ENCODE data around the gene CETP.
"Not testable (repeated sequence)": the region's sequence is repeated elsewhere in the genome, so short reads cannot be mapped to it uniquely, and the experiment has no call there.

The CETP gene

DNA sequence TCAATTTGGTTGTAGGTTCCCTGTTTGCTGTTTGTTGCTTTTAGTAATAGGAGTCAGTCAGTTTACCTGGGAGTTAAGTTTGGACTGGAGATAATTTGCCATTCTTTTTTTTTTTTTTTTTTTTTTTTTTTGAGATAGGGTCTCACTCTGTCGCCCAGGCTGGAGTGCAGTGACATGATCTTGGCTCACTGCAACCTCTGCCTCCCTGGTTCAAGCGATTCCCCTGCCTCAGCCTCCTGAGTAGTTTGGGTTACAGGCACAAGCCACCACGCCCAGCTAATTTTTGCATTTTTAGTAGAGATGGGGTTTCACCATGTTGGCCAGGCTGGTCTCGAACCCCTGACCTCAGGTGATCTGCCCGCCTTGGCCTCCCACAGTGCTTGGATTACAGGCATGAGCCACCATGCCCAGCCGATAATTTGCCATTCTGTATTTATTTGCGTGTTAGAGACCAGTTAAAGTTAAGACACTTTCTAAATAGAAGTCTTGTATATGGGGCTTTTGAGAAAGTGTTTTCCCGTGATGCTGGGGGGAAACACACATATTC, 27.1 kb upstream of the CETP start:
- DNase-seq (ENCODE audit: low read depth), result not testable (repeated sequence)

DNA sequence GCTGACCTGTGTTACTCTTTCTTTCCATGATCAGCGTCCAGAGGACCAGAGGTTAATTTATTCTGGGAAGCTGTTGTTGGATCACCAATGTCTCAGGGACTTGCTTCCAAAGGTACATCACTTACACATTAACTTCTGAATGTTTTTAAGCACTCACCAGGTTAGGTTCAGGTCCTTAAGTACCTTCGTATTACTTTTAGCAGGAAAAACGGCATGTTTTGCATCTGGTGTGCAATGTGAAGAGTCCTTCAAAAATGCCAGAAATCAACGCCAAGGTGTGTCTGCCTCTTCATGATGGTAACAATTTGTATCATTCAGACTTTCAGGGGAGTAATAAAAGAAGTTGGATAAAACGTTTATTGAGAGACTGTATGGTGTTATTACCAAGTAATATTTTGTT, 26.5 kb upstream of the CETP start:
- no peak for DNase-seq (ENCODE audit: low read depth)

DNA sequence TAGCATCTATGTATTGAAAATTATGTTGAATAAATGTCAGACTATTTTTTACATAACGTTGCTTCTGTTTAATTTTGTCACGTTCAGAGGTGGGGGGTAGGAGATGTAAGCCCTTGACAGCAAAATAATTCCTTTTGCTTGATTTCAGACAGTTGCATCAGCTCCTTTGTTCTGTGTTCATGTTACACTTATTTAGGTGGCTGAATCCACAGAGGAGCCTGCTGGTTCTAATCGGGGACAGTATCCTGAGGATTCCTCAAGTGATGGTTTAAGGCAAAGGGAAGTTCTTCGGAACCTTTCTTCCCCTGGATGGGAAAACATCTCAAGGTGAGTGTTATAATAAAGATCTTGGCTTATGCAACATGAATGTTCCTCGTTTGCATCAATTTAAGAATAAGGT, 25.3 kb upstream of the CETP start:
- no peak for DNase-seq (ENCODE audit: low read depth)

DNA sequence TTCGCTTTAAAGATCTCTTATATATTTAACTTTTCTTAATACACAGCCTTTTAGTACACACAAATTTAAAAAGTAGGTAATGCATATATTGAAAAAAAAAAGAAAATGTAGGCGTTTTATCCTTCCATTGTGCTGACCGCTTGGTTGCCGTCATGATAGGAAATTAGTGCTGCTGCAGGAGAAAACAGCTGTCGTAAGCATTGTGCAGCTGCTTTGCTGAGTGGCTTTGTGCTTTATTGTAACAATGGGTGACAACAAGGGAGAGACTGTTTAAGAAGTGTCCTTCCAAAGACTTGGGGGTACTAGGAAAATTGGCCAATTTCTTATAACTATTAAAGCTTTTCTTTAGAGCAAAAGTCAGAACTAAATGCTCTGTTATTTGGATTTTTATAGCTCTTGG, 24.8 kb upstream of the CETP start:
- DNase-seq (ENCODE audit: low read depth), result no peak

DNA sequence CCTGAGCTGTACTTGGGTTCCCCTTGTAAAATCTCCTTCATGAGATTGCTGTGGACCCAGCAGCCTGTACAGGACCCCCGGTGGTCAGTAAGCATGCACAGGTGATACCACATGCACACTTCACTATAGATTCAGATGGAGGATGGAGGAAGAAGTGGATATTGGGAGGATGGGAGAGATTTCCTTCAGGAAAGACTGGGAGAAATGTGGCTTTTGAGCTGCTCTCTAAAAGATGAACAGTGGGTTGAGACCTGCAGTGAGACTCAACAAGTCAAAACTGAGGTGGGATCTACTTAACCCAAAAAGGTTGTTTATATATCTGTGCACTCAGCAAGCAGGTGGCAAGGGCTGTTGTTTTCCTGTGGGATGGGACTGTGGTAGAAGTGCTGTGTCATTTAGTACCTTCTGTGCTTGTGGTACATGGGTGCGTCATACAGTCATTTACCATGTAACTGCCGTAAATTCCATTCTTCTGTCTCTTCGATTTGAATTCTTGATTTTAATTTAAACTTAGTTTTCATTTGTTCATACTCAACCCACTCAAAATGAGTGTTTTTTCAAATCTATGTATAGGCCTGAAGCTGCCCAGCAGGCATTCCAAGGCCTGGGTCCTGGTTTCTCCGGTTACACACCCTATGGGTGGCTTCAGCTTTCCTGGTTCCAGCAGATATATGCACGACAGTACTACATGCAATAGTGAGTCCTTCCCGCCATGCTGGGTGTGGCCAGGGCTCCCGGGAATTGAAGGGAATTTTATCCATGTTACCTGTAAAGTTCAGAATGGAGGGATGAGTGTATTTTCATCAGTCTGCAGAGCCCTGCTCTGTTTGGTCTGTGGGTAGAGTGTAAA, 22.9 kb upstream of the CETP start:
- DNase-seq (ENCODE audit: low read depth), result no peak

DNA sequence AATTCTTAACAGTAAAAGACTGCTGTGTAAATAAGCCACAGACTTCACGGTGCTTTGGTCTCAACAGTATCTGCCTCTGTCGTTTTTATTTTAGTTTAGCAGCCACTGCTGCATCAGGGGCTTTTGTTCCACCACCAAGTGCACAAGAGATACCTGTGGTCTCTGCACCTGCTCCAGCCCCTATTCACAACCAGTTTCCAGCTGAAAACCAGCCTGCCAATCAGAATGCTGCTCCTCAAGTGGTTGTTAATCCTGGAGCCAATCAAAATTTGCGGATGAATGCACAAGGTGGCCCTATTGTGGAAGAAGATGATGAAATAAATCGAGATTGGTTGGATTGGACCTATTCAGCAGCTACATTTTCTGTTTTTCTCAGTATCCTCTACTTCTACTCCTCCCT, 21.9 kb upstream of the CETP start:
- DNase-seq (ENCODE audit: low read depth), result no peak

DNA sequence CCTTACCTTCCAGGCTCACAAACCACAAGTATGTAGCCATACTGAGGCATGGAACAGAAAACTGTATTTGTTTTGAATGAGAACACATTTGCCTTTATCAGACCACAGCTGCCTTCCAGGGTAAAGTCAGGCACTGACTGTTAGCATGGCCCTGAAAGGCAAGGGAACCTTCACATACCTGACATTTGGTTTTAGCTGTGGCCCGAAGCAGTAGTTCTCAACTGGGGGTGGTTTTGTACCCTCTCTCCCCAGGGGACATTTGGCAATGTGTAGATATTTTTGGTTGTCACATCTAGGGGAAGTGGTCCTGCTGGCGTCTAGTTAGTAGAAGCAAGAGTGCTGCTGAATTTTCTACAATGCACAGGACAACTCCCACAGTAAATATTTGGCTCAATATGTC, 20.7 kb upstream of the CETP start:
- no peak for DNase-seq (ENCODE audit: low read depth)

DNA sequence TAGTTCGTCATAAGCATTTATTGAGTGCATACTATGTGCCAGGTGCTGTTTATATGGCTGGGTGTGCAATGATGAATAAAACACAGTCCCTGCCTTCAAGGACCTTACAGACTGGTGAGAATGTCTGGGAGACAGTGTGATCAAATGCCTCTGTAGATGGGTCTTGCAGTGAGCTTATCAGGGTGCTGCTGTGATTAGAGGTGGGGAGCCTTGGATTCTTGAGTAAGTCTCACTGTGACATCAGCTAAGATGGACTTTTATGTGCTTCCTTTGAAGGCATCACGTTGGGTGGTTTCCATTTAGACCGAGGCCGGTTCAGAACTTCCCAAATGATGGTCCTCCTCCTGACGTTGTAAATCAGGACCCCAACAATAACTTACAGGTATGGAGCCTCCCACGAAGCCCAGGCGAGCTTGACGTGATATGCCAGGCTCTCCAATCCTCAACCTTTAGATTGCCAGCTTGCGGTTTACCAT, 19.9 kb upstream of the CETP start:
- DNase-seq (ENCODE audit: low read depth), result no peak

DNA sequence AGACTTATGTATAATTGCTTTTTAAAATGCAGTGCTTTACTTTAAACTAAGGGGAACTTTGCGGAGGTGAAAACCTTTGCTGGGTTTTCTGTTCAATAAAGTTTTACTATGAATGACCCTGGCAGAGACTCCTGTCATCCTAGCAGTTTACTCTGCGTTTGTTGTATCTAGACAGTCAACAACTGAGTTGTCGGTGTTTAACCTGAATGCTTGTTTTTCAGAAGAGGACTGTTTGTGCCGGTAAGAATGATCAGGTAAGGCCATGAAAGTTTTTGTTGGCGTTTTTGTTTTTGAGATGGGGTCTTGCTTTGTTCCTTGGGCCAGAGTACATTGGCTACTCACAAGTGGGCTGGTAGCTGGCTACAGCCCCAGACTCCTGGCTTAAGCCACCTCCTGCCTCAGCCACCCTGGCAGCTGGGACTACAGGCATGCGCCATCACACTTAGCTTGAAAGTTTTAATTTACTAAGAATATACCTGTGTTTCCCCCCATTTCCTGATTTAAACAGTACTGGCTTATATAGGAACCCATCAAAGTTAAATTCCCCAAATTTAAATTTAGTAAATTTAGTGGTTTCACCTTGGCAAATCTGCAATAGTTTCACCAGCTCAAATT, 17.9 kb upstream of the CETP start:
- DNase-seq (ENCODE audit: low read depth), result no peak

DNA sequence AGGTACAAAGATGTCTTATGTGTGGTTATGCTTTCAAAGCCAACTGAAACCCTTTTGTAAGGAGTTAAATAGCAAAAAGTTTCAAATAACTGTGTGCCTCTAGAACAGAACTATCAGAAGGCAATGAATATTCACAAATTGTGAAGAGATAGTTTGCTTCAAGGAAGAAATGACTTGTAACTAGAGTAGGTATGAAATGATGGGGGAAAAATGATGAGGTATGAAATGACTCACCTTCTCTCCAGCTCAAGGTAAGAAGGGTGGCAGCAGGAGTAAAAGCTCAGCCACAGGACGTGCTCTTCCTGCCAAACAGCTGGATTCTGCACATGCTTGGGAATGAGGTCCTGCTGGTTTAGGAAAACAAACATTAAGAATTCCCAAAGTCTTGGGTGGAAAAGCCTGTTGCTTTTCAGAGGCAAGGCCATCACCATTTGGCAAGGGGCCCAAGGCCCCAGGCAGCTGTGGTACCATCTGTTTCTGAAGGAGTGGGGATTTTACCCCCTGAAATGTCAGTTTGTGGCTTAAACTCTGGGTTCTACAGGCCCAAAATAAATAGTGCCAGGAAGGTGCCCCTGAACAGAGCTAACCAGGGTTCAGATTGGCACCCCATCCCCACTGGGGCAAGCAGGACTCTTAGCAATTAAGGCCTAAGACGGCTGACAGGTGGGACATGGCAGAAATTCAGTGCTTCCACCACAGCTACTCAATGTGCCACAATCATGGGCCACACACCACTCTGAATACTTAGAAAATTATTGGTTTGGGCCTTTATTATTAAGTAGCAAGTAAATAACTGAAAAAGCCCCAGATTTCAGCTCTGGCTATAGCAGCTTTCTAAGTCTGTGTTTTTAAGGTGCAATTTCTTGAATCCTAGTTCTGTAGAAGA, 16.6 kb upstream of the CETP start:
- no peak for DNase-seq (ENCODE audit: low read depth)

DNA sequence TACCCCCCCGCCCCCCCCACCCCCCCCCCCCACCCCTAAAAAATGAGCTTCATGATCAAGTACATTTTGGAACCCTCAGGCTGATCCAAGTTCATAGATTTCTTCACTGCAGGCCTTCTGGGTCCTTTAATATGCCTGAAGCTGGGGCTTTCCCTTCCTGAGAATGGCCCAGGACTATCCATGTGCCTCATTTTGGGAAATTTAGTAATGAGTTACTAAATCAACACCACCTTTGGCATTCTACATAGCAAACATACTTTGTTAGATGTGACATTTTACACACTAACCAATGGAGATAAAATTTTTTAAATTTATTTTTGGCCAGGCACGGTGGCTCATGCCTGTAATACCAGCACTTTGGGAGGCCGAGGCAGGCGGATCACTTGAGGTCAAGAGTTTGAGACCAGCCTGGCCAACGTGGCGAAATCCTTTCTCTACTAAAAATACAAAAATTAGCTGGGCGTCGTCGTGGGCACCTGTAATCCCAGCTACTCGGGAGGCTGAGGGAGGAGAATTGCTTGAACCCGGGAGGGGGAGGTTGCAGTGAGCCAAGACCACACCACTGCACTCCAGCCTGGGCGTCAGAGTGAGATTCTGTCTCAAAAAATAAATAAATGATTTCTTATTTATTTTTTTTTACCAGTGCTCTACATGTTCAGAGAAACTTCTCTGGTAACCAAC, 15.8 kb upstream of the CETP start:
- no peak for DNase-seq (ENCODE audit: low read depth)

DNA sequence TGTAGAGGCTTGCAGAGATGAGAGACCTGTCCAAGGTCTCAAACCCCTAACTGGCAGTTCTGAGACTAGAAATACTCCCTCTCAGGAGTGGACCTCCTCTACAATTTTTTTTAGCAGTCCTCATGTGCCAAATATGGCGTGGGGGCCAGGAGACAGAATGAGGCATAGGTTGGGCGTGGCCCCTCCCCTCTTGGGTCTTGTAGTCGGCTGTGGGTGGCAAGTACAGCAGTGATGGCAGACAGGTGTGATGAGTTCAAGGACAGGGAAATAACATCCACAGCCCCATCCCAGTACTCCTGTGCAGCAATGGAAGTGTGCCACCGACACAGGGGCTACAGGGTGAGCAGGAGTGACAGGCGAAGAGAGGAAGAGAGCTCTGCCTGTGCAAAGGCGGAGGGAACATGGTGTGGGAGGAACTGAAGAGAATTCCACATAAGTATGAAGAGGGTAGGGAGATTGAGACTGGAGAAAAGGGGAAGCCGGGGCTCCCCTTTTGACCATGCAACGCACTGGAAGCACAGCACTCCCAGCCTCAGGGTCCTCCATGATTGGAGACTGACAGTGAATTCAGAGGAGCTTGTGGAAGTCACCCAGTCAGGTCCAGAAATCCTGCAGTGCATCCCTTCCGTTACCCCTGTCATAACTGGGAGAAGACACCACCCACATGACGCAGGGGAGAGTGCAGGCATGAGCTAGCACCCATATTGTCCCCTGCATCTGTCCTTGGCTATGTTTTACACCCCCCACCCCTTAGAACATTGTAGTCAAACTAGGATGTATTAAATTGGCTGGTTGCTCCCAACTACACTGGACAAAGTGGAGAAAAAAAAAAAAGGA, 14.8 kb upstream of the CETP start:
- DNase-seq (ENCODE audit: low read depth), result no peak

DNA sequence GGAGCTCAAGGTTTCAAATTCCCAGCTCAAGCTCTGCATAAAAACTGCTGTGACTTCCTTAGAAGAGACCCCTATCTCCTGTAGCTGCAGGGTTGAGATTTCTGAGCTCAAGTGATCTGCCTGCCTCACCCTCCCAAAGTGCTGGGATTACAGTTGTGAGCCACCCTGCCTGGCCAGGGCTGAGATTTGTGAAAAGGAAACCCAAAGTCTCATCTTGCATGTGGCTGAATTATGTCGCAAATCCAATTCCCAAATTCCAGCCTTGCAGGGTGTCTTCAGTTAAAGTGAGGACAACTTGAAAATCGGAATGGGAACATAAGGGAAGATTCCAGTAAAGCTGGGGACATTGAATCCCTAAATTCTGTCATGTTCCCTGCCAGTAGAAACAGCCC, 14.2 kb upstream of the CETP start:
- no peak for DNase-seq (ENCODE audit: low read depth)

DNA sequence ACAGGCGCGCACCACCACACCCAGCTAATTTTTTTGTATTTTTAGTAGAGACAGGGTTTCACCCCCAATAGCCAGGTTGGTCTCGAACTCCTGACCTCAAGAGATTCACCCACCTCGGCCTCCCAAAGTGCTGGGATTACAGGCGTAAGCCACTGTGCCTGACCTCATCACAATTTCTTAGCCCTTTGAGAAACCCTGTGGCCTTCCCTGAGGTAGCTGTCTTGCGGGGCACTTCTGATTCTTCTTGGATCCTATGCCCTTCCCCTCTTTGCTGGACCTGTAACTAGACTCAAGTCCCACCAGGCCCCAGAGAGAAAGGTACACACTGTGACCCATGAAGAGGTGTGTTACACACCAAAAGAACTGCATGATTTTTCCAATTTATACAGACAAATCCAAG, 13.5 kb upstream of the CETP start:
- DNase-seq (ENCODE audit: low read depth), result no peak

DNA sequence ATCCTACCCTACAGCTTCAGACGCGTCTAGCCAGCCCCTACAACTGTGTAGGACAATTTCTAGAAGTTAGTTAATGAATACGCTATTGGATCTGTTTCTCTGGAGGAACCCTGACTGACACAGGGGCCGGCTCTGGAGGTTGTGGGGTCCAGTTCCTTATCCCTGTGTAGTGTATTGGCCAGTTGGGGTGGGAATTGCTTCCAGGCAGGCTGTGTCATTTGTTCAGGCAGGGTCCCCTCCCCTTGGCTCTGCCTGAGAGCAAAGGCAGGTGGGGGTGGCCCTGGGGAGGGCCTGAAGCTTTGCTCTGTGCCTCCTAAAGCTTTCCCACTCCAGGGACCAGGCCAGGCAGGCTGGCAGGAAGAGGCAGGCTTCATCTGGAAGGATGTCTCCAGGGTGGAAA, 11.7 kb upstream of the CETP start:
- DNase-seq (ENCODE audit: low read depth), result no peak

DNA sequence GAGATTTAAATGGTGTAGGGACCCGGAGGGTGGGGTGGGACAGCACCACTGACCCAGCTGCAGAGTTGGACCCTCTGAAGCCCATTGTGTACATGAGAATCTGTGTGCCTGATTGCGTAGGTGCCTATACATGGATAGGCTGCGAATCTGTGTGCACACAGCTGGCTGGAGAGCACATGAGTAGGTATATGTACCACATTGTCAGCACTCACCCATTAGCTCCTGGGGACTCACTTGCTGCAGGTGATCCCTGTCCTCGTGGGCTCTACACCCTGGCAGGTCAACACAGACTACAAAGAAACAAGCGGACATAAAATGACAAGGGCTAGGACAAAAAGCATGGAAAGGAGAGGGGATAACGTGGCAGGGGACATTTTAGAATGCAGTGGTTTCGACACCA, 11.3 kb upstream of the CETP start:
- no peak for DNase-seq (ENCODE audit: low read depth)

DNA sequence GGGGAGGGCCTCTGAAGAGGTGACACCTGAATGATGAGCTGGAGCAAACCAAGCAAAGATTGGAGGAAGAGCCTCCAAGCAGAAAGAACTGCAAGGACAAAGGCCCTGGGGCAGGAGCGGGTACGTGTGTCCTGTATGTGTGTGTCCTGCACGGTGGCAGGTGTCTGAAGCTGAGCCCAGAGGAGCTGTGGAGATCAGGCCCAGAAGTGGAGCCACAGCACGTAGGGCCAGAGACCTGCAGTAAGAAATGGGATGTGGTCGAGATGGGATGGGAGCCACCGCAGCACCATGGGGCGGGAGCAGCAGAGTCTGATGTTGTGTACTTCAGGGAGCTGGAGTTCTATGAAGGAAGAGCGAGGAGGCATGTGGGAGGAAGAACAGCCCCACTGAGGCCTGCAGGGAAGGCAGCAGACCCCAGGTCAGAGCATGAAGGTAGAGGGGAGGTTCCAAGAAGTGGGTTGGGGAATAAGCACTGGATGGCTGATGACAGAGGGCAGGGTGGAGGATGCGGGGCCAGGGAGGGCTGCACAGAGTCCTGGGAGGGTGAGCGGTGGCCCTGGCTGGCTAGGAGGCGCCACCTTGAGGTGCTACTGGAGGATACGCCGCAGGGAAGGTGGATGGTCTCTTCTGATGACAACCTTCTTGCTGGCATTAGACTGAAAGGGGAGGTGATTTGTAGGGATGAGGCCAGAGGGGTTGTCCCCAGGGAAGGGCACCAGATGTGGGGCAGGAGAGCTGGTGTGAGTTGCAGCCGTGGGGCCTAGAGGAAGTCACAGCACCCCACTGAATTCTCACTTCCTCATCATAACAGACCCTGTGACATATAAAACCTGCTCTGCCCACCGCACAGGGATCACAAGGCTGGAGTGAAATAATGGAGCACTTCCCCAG, 10.6 kb upstream of the CETP start:
- DNase-seq (ENCODE audit: low read depth), result no peak

DNA sequence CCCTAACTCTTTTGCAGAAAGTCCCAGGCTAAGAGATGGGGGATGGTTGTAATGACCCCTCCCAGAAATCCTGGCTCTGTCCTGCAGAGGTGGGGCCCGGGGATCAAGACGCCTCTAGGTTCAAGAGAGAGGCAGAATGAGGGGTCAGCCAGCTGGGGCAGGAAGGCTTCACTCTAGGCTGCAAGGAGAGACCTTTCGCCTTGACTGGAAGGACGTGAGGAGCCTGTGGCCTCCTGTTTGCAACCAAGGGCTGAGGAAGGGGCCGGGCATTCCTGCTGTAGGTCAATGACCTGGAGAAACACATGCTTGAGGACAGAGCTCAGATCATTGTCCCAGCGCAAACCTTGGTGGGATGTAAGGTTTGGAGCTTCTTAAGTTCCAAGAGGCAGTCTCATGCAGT, 8.7 kb upstream of the CETP start:
- no peak for DNase-seq (ENCODE audit: low read depth)

DNA sequence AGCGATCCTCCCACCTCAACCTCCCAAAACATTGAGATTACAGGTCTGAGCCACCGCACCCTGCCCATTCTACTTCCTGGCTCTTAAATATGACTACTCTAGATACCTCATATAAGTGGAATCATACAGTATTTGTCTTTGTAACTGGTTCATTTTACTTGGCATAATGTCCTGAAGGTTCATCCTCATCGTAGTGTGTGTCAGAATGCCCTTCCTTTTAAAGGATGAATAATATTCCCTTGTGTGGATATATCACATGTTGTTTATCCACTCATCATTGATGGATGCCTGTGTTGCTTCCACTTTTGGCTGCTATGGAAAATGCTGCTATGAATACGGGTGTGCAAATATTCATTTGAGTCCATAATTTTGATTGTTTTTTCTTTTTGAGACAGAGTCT, 5.7 kb upstream of the CETP start:
- DNase-seq (ENCODE audit: low read depth), result no peak

DNA sequence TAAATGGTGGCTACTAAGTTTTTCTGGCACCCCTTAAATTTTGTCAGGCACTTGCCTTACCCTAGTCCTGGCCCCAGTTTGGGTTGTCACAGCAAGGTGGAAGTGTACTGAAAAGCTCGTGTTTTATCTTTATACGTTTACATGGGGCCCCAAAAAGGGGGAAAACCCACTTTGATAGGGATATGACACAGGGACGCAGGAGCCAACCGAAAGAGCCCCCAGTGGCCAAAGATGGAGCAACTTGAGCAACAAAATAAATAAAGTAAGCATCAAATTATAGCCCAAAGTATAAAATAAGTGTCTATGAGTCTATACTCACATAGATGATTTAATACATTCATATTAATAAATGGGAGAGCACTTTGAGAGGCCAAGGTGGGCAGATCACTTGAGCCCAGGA, 5.0 kb upstream of the CETP start:
- DNase-seq (ENCODE audit: low read depth), result no peak

Measured in CMK (cell line).